Cardiac septum (tissue), 1 donor: ENCODE results near the gene RFFL. TPM values are rescaled to one million over a fixed set of nuclear protein-coding genes. Genes with fewer than 3 reads are reported as not detected.
A peak's percentile ranks its signal among the peaks of the same experiment; 100 is the strongest.
"Not testable (repeated sequence)": the region's sequence is repeated elsewhere in the genome, so short reads cannot be mapped to it uniquely, and the experiment has no call there.

ENCODE experiments used
- DNase-seq: peaks from one replicate; pipeline ENCODE4 v3.0.0-alpha.2; 2020; ENCODE audit warnings: low spot score
- intact Hi-C: fragments of 100-400 bp; cut with DNase I; formaldehyde crosslinking; loops from one replicate; pipeline ENCODE4 v1.14.0; 2022
- total RNA-seq: library from RNA; stranded (reverse); fragmentation: NEBNext Ultra II Directional; extraction: Animal tissue kit (Norgen Biotek cat#: 25700); gene quantifications from one replicate; pipeline ENCODE4 v1.2.1, GENCODE V29; 2021
- donor health status: DM: no; HTN: no; CAD: no.

Gene RFFL
- total RNA-seq, 1 donor from 2014 or later: 15.5 TPM

DNA sequence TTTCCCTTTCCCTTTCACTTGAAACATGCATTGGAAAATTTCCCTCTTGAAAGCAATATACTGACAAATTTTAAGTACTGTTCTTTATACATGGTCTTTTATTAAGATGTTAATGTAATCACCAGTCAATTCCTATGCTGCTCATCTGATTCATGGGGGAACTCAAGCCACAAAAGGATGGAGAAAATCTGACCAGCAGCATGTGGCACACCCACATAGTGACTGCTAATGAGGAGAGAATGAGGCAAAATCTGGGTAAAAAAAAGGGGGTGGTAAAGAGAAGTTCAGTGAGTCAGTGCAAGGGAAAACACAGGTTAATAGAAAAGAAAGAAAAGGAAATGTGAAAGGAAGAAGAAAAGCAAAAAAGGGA is 11.3 kb downstream of the RFFL start:
- intact Hi-C loops: no loop called here
- DNase-seq: no peak

DNA sequence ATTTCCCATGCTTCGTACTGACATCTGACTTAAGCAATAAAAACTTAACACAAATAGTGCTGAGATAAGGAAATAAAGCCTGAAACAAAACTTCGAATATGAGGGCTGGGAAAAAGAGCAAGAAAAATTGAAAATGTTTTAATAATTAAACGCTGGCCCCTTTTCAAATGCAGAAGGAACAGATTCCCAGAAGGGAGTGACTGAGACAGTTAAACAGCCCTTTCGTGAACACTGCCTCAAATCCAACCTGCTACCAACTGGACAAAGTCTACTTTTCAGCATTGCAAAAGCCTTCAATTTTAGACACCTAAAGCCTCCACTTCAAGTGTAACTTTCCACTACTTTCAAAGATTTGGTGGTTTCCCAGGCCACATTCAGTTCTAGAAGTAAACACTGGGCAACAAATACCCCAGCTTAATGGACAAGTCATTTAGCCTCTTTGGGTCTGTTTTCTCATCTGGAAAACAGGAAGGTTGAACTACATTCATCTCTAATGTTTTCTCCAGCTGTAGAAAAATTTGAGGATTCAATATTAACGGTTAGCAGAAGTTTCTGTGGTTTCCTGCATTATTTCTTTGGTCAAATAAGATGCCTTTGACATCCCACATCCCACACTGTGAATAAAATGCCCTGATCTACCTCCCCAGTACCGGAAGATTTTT is 11.8 kb downstream of the RFFL start:
- intact Hi-C loops: no loop called here
- no peak for DNase-seq

DNA sequence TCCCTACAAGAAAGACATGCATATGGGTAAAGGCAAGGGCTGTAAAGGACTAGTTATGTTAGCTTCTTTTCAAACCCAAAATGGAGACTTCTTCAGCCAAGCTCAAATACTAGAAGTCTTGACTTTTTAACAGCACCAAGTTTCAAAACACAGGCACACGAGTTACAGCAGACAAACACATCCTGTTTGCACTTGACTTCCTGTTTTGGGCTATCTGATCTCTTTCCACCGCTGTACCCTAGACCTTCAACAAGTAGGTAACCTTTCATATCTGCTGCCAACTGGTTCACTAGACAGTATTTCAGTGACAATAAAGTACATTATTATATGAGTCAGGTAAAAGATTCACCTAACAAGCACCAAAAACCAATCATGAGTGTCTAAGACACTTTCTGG is 12.3 kb downstream of the RFFL start:
- intact Hi-C loops: no loop called here
- DNase-seq: no peak

DNA sequence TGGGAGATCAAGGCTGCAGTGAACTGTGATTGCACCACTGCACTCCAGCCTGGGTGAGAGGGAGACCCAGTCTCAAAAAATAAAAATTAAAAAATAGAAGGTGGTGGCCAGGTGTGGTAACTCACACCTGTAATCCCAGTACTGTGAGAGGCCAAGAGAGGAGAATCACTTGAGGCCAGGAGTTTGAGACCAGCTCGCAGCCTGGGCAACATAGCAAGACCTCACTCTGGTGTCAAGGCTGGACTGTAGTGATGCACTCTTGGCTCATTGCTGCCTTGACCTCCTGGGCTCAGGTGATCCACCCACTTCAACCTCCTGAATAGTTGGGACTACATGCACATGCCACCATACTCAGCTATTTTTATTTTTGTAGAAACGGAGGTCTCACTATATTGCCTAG is 13.3 kb downstream of the RFFL start:
- no peak for DNase-seq
- intact Hi-C loops: no loop called here

DNA sequence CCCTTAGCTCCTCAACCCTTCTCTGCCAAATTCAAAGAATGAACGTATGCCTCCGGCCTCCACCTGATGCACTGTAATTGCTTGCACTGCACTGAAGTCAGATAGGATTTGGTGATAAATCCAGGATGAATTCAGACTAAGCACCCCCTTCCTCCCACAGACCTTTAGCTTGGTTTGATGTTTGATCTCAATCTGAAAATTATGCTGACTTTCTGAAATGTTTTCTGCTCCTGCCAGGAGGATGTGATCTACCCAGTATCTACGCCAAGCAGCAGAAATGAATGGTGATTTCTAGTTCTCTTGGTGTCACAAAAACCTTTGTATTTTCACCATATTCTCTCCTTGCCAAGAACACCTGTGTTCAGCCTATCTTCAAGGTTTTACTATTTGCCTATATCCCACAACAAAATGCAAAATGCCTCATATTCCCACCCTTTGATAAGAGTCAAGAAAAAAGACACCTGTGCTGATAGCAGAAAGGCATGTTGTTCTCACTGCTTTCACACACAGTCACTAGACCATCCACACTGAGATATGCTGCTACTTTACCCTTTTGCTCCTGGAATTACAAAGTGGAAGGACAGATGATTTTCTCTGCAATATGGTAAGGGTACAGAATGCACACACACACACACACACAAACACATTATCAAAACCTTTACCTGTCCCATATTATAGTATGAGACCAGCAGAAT is 14.7 kb downstream of the RFFL start:
- no peak for DNase-seq

DNA sequence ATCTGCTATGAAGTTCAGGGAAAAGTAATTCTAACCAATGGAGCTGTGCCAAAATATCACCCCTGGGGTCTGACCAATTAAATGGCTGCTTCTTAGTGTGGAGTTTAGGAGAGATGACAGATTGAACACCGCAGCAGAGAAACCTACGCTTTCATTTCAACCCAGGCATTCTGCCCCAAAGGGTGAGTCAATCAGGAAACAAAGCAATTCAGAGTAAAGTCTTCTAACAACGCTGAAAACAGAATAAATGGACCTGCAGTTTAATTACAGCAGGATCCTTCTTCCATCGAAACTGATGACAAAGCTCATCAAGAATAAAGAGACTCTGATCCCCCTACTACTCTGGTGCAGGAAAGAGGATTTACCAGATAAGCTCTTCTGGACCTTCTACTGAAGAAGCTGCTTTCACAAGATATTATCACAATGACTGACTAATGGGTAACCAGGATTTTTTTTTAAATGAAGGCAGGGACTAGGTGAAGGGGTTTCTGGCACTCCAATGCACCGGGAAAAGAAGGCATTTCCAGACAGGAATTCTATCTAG is 16.7 kb downstream of the RFFL start:
- intact Hi-C loops: no loop called here
- no peak for DNase-seq

More for the DNA sequence above, 14.7 kb downstream of the RFFL start:
- intact Hi-C loops: no loop called here

DNA sequence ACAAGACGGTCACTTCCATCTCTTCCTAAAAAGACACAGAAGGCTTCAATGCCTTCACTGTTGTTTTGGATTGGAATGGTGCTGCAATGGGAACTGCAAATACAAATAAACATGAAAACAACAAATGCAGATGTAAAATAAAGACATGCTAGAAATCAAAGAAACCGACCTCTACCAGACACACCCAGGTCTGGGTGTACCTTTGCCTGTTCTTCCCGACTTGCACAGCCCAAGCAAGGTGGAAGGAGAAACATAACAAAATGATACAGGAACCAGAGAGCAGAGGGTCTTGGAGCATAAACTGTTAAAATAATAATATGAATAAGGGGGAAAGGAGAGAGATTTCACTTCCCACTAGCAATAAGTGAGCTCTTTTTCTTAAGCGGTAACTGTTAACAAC is 17.3 kb downstream of the RFFL start:
- intact Hi-C loops: no loop called here
- DNase-seq: no peak

DNA sequence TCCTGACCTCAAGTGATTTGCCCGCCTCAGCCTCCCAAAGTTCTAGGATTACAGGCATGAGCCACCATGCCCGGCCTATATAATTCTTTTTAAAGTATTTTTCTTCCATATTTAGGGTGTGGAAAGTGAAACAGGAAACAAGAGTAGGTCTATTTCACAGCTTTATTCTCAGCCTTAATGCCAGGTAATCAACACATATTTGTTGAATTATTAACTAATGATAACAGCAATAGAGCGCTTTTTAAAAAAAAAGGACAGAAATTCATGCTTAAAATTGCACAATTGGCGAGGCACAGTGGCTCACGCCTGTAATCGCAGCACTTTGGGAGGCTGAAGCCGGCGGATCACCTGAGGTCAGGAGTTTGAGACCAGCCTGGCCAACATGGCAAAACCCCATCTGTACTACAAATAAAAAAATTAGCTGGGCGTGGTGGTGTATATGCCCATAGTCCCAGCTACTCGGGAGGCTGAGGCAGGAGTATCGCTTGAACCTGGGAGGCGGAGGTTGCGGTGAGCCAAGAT is 18.0 kb downstream of the RFFL start:
- DNase-seq, intact Hi-C loops: not testable (repeated sequence)

DNA sequence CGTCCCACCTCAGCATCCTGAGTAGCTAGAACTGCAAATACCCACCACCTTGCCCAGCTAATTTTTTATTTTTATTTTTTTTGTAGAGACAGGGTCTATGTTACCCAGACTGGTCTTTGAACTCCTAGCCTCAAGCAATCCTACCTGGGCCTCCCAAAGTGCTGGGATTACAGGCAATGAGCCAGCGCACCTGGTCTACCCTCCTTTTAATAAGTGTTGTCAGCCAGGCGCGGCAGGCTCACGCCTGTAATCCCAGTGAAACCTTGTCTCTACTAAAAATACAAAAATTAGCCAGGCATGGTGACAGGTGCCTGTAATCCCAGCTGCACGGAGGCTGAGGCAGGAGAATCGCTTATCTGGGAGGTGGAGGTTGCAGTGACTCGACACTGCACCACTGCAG is 19.3 kb downstream of the RFFL start:
- intact Hi-C loops: no loop called here

DNA sequence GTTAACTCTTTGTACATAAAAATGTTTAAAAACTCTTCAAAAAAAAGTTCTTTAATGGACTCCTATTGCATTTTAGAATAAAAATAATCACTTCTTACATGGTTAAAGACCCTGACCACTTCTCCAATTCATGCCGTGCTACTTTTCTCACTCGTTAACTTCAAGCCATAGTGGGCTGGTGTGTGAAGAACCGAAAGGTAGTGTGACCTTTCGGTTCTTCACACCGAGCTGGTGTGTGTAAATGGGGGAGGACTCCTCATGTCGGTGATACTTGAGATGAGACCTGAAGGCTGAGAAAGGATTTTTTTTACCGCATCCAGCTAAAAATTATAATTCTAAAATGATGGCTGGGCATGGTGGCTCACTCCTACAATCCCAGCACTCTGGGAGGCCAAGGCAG is 22.1 kb downstream of the RFFL start:
- intact Hi-C loops: no loop called here
- no peak for DNase-seq

More for the DNA sequence above, 19.3 kb downstream of the RFFL start:
- DNase-seq: no peak

DNA sequence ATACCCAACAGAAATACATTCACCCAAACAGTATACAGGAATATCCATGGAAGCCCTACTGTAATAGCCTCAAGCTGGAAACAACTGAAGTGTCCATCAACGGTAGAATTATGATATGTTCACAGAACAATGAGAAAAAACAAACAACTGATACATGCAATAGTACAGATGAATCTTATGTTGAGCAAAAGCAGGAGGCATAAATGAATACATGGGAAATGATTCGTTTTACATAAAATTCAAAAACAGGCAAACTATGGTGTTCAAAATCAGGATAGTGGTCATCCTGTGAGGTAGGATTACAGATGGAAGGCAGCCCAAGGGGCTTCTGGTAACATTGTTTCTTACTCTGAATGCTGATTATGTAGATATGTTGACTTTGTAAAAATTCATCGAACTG is 25.1 kb downstream of the RFFL start:
- intact Hi-C loops: no loop called here

DNA sequence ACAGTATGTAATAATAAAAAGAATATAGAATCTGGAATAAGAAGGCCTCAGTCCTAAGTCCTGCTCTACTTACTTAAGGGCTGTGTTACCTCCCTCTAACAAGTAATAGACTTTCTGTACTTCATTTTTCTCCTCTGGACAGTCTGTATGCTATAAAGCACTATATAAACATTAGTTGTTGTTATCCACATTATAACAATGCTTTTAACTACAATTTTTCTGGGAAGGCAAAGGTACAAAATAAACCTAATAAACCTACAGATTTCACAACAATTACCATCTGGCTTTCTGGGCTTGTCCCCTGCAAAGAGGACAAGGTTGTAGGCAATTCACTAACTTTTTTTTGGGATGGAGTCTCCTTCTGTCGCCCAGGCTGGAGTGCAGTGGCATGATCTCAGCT is 32.7 kb downstream of the RFFL start:
- no peak for DNase-seq

More for the DNA sequence above, 25.1 kb downstream of the RFFL start:
- DNase-seq: no peak

DNA sequence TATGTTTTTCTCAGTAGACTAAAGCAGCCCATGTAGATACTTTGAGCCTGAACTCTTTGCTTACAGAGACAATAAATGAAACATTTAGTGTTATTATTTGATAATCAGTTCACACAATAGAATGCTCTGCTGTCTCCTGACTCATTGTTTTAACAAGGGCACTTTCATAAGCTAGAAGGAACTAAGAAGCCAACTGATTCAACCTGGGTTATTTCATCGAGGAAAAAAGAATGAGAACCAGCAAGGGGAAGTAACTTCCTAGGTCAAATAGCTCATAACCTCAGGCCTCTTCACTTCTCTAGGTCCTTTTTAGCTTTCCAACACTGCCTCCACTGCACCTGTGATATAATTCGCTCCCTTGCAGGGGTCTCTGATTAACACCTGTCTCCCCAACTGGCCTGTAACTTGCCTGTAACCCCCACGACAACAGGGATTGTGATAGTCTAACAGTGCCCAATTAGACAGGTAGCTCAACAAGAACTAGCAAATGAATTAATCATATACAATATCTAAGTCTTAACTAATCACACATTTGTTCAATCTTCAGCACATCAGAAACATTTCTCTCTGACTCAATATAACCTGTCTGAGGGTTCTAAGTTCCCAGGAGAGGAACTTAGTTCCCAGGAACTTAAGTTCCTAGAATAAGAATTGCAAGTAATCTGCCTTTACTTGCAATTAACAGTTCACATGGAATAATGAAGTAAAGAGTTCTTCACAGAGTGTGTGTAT is 34.8 kb downstream of the RFFL start:
- intact Hi-C loops: no loop called here
- DNase-seq: no peak

More for the DNA sequence above, 32.7 kb downstream of the RFFL start:
- intact Hi-C loops: no loop called here

DNA sequence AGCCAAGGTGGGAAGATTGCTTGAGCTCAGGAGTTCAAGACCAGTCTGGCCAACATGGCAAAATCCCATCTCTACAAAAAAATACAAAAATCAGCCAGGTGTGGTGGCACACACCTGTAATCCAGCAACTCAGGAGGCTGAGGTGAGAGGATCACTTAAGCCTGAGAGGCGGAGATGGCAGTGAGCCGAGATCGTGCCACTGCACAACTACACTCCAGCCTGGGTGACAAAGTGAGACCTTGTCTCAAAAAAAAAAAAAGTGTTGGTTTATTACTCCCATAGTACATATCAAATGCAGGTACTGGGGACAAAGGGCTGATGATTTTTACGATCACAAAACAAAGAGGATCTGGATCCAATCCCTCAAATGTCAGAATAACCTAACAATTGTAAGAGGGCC is 35.4 kb downstream of the RFFL start:
- intact Hi-C loops: not testable (repeated sequence)

DNA sequence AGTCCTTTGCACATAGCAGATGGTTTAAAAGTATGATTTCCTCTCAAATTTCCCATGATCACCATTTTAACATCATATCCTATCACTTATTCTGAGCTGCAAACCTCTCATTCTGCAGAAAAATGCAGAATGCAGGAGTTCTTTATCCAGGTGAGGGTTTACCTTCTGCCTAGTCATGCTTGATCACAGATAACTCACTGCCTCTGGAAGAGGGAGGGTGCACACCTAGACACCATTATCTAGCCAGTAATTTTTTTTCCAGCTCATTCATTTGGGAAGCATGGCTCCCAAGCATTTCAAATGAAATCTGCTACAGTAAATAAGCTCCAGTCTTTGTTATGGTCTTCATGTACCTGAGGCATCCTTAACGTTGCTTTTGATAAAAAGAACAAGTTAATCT is 38.0 kb downstream of the RFFL start:
- intact Hi-C loops: no loop called here
- DNase-seq: no peak

More for the DNA sequence above, 35.4 kb downstream of the RFFL start:
- DNase-seq: not testable (repeated sequence)

DNA sequence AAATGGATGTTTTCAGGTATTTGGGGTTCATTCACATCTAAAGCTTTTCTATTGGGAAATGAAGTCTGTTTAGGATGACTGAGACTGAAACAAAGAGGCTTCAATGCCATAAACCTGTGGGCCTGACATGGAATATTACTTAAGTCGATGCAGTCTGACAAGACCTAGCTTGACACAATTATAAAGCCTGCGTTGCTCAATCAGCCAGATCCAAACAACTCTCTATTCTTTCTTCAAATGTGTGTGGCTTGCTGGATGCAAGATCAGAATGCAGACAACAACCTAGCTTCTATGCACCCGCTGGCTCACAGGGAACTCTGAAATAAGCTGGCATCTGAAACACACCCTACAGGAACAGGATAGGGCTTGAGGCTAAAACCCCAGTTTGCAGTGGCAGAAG is 40.0 kb downstream of the RFFL start:
- intact Hi-C loops: loop anchor here (5.0 kb wide), 1 partner anchor 64 kb away; no protein-coding TSS in a partner anchor
- no peak for DNase-seq

DNA sequence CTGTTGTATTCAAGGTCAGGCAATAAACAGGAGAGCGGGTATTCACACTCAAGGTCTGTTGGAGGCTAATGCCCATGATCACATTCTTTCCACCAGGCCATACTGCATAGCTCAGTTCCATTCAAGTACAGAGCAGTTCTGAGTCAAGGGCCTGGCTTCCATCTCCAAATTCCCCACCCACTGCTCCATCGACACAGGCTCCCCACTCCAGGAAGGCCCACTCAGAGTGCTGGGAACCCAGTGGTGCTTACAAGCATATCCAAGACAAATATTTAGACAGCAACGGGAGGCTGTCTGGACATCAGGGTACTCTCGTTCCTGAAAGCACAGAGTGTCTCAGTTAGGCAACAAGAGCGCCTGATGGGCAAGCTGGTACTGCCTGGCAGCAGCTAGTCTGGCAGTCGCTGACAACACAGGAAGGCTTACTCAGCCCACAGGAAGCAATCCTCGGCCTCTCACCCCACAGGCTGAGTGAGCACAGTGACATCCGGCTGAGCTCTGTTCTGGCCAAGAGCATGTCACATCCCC is 40.9 kb downstream of the RFFL start:
- intact Hi-C loops: loop anchor here (5.0 kb wide), 1 partner anchor 65 kb away; no protein-coding TSS in a partner anchor

DNA sequence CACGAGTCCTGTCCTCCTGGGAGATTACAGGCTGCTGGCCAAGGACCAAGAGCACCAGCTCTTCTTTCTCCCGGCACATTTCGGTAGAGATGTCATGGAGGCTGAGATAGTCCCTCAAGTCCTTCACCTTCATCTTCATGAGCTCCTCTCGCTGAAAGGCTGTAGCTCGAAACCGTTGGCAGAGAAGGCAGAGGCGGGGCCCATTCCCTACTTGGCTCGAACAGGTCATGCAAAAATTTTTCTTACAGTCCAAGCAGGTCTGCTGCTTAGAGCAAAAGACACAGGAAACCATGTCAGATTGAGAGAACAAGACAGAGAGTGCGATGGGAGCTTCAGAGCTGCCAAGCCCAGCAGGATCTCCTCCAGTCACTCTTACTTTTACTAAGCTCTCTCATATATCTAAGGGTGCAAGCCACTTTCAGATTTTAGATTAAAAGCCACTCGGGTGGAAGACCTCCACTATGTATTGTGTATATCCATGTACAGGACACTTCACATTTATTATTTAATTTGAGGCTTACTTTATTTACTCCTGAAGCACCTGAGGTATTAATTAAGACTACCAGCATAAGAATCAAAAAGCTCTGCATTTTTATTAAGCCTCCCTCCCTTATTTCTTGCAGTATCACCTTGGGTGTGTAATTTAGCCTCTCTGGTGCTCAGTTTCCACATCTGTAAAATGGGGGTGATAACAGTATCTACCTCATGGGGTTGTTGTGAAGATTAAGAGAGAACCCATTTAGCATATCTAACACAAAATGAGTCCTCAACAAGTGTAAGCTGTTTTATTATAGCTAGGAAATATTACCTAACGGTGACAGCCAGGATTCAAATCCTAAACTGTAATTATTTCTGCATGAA is 41.8 kb downstream of the RFFL start:
- DNase-seq: no peak
- intact Hi-C loops: loop anchor here (5.0 kb wide), 1 partner anchor 66 kb away; no protein-coding TSS in a partner anchor

More for the DNA sequence above, 40.9 kb downstream of the RFFL start:
- DNase-seq: peak; percentile 87
